Glutamatergic neuron (in vitro differentiated cells): Measurements from ENCODE around the gene E2F3. TPM values are rescaled to one million over a fixed set of nuclear protein-coding genes. Genes with fewer than 3 reads are reported as not detected.

Experiments
- DNase-seq: peaks from one replicate; pipeline ENCODE4 v3.0.0; 2022
- H3K27ac Mint-ChIP-seq: one replicate; pipeline ENCODE4 v1.8.0; 2020; ENCODE audit warnings: mild to moderate bottlenecking, mixed read lengths, inconsistent platforms; ENCODE audit not compliant: unreplicated experiment
- H3K27me3 Mint-ChIP-seq: one replicate; pipeline ENCODE4 v1.8.0; 2020; ENCODE audit warnings: mild to moderate bottlenecking, moderate library complexity, mixed read lengths, inconsistent platforms; ENCODE audit not compliant: unreplicated experiment
- H3K36me3 Mint-ChIP-seq: one replicate; pipeline ENCODE4 v1.8.0; 2020; ENCODE audit warnings: mild to moderate bottlenecking, mixed read lengths, inconsistent platforms; ENCODE audit not compliant: unreplicated experiment
- H3K4me1 Mint-ChIP-seq: one replicate; pipeline ENCODE4 v1.8.0; 2020; ENCODE audit warnings: mild to moderate bottlenecking, low read depth, mixed read lengths, inconsistent platforms; ENCODE audit not compliant: unreplicated experiment
- H3K4me3 Mint-ChIP-seq: one replicate; pipeline ENCODE4 v1.8.0; 2020; ENCODE audit warnings: mild to moderate bottlenecking, mixed read lengths, inconsistent platforms; ENCODE audit not compliant: unreplicated experiment
- H3K9me3 Mint-ChIP-seq: one replicate; pipeline ENCODE4 v1.8.0; 2020; ENCODE audit warnings: mild to moderate bottlenecking, moderate library complexity, mixed read lengths, inconsistent platforms; ENCODE audit not compliant: unreplicated experiment
- total RNA-seq: library from RNA; stranded (reverse); fragmentation: NEBNext Ultra II Directional; extraction: Animal tissue kit (Norgen Biotek cat#: 25700); gene quantifications from one replicate; pipeline ENCODE4 v1.2.1, GENCODE V29; 2021; ENCODE audit not compliant: unreplicated experiment
- TF ChIP-seq, protein P1 (sequence below): fragments of 200-600 bp; sonication (generic); IDR thresholded peaks from one replicate; pipeline ENCODE4 v1.5.0; 2021; ENCODE audit not compliant: partially characterized antibody, unreplicated experiment

Gene E2F3
- total RNA-seq, 1 donor from 2014 or later: 10.1 TPM

DNA sequence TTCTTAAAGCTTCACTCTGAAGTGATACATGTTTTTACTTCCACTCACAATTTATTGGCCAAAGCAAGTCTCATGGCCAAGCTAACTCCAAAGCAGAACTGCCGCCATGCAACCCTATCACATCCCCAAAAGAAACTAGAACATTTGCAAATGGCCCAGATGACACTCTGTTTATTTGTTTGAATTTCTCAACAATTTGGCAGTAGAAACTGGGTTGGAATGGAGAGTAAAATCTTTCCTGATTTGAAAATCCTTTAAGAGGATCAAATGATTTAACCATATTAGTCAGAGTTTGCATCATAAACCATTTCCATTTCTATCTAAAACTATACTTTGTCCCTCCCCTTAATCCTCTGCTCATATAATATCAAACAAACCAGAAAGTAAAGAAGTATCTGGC, 39.1 kb upstream of the E2F3 start:
- no peaks in the 10 kb centered on the region for H3K36me3 Mint-ChIP-seq
- TF ChIP-seq, protein P1, sequence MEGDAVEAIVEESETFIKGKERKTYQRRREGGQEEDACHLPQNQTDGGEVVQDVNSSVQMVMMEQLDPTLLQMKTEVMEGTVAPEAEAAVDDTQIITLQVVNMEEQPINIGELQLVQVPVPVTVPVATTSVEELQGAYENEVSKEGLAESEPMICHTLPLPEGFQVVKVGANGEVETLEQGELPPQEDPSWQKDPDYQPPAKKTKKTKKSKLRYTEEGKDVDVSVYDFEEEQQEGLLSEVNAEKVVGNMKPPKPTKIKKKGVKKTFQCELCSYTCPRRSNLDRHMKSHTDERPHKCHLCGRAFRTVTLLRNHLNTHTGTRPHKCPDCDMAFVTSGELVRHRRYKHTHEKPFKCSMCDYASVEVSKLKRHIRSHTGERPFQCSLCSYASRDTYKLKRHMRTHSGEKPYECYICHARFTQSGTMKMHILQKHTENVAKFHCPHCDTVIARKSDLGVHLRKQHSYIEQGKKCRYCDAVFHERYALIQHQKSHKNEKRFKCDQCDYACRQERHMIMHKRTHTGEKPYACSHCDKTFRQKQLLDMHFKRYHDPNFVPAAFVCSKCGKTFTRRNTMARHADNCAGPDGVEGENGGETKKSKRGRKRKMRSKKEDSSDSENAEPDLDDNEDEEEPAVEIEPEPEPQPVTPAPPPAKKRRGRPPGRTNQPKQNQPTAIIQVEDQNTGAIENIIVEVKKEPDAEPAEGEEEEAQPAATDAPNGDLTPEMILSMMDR: no peak
- no peaks in the 10 kb centered on the region for H3K27me3 Mint-ChIP-seq
- H3K27ac Mint-ChIP-seq: no peak overlapping the region
- peaks cover 1% of the 10 kb centered on the region for H3K9me3 Mint-ChIP-seq
- no peaks in the 10 kb centered on the region for H3K4me1 Mint-ChIP-seq
- DNase-seq: no peak
- no peak overlapping the region for H3K4me3 Mint-ChIP-seq

DNA sequence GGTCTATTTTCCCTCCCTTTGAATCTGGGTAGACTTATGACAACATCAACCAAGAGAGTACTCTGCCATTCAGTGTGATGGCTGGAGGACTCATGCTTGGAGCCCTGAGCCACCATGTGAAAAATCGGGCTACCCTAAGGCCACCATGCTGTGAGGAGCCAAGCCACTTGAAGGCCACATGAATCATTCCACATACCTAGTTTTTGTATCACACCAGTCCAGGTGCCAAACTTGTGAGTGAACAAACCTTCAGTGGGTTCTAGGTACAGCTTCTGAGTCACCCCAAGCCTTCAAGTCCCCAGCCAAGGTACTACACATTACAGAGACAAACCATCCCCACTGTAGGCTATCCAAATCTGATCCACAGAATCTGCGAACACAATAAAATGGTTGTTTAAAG, 37.4 kb upstream of the E2F3 start:
- Mint-ChIP-seq H3K36me3 (no peaks in the 10 kb centered on the region), H3K27me3 (no peaks in the 10 kb centered on the region), H3K9me3 (peaks cover 1% of the 10 kb centered on the region), H3K27ac (no peak overlapping the region), H3K4me1 (no peaks in the 10 kb centered on the region), H3K4me3 (no peak overlapping the region)
- DNase-seq: no peak
- TF ChIP-seq, protein P1: no peak

DNA sequence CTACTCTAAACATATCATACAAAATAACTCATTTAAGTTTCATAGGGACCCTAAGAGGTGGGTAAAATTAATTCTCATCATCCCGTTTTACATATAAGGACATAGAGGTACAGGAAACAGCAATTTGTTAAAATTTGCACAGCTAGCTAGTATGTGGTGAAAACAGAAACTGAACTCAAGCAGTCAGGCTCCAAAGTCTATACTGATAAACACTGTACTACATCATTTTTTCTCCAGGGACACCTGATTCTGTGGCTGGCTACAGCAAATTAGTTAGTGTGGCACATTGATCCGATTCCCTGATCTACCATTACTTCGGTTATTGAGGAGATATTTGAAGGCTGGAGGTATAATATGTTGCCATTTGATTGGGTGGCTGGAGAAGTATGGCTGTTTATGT, 36.2 kb upstream of the E2F3 start:
- no peak overlapping the region for H3K27ac Mint-ChIP-seq
- no peak for DNase-seq
- H3K4me3 Mint-ChIP-seq: no peak overlapping the region
- TF ChIP-seq, protein P1: no peak
- H3K4me1 Mint-ChIP-seq: no peaks in the 10 kb centered on the region
- H3K36me3 Mint-ChIP-seq: no peaks in the 10 kb centered on the region
- H3K27me3 Mint-ChIP-seq: peaks cover 1% of the 10 kb centered on the region
- peaks cover 1% of the 10 kb centered on the region for H3K9me3 Mint-ChIP-seq

DNA sequence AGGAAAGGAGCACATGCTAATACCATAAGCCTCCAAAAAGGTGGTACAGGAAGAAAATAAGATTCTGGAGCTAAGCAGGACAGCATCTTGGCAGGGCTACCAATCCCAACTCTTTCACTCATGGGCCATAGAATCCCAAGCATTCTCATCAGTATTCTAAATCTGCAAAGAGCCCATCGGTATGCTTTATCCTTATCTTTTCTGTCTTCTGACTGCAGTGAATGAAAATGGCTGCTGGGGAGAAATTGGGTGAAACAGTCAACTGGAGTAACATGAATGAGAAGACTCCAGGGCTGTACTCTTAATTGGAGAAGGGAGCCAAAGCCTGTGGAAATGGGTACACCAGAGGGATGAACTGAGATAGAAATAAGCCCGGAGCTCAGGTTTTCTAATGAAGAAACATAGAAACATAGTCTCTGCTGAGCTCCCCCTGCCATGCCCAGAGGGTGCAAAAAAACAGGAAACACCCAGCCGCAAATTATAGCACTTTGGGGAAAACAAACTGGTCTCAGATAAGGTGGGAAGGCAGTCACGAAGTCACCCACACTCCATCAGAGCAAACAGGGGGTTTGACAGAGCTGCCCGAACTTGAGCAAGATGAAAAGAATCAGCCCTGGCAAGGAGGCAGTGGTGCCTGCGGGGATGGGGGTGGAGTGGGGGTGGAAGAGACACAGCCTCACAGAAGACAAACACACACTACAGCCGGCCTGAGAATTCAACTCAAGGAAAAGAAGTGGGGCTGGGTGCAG, 35.4 kb upstream of the E2F3 start:
- no peaks in the 10 kb centered on the region for H3K4me1 Mint-ChIP-seq
- H3K9me3 Mint-ChIP-seq: peaks cover 1% of the 10 kb centered on the region
- no peak overlapping the region for H3K27ac Mint-ChIP-seq
- peaks cover 1% of the 10 kb centered on the region for H3K27me3 Mint-ChIP-seq
- no peak for DNase-seq
- H3K4me3 Mint-ChIP-seq: no peak overlapping the region
- no peaks in the 10 kb centered on the region for H3K36me3 Mint-ChIP-seq
- TF ChIP-seq, protein P1: no peak

DNA sequence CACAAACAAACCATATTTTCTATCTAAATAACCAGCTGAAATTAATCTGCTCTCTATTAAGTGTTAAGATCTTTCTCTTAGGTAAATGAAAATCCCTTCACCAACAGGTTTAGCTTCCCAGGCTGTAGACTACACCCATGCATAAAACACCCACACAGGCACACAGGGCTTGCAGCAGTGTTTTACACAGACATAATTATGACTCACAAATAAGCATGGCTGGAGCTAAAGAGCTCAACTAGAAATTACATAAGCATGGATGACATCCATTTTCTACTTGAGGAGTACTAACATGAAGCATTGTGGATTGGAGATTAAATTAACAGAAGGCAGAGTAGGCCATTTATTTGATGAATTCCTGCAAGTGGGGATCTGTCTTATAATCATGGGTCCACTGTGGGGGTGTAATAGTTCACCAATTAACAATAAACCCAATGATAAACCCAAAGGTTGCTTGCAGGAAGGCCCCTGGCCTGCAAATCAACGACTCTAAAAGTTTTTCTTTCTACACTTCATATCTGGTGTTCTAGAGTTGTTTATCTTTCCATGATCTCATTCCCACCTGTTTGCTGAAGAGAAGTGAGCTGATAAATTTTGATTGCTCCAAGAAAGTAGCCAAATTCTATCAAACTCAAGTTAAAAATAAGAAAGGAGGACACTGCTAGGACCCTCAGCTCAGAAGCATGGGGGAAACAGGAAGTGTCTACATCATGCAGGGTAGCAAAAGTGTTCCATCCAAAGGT, 33.8 kb upstream of the E2F3 start:
- H3K4me3 Mint-ChIP-seq: no peak overlapping the region
- no peak for DNase-seq
- H3K27me3 Mint-ChIP-seq: peaks cover 1% of the 10 kb centered on the region
- peaks cover 1% of the 10 kb centered on the region for H3K9me3 Mint-ChIP-seq
- H3K4me1 Mint-ChIP-seq: no peaks in the 10 kb centered on the region
- H3K36me3 Mint-ChIP-seq: no peaks in the 10 kb centered on the region
- TF ChIP-seq, protein P1: no peak
- H3K27ac Mint-ChIP-seq: no peak overlapping the region
